HG02840 (cell line): ENCODE measurements around the gene CYP2S1.
"Not testable (repeated sequence)": the region's sequence is repeated elsewhere in the genome, so short reads cannot be mapped to it uniquely, and the experiment has no call there.

Source experiments
- ATAC-seq: cut with Tn5 transposase; IDR thresholded peaks from one replicate; pipeline ENCODE4 v1.9.1; 2021; ENCODE audit warnings: mild to moderate bottlenecking, moderate library complexity, moderate number of reproducible peaks; ENCODE audit not compliant: unreplicated experiment, low FRiP score

Gene CYP2S1

GRCh38 chr19:41224632-41225031 is 31.6 kb downstream of the CYP2S1 start:
- no peak for ATAC-seq

GRCh38 chr19:41225238-41226052 is 32.4 kb downstream of the CYP2S1 start:
- ATAC-seq: no peak

- ATAC-seq: no peak
These were observed 33.2 kb downstream of the CYP2S1 start for GRCh38 chr19:41226053-41226873.

- ATAC-seq: no peak
These were observed 33.9 kb downstream of the CYP2S1 start for GRCh38 chr19:41226874-41227390.

- no peak for ATAC-seq
These were observed 35.5 kb downstream of the CYP2S1 start for GRCh38 chr19:41228486-41228885.

- not testable (repeated sequence) for ATAC-seq
These were observed 36.3 kb downstream of the CYP2S1 start for GRCh38 chr19:41229338-41229737.

GRCh38 chr19:41230067-41230857 is 37.2 kb downstream of the CYP2S1 start:
- ATAC-seq: no peak

- ATAC-seq: no peak
These were observed 39.7 kb downstream of the CYP2S1 start for GRCh38 chr19:41232686-41233085.

- ATAC-seq: no peak
These were observed 40.8 kb downstream of the CYP2S1 start for GRCh38 chr19:41233748-41234240.

GRCh38 chr19:41234512-41235168 is 41.6 kb downstream of the CYP2S1 start:
- no peak for ATAC-seq

GRCh38 chr19:41235480-41235879 is 42.5 kb downstream of the CYP2S1 start:
- no peak for ATAC-seq

GRCh38 chr19:41238244-41238643 is 45.2 kb downstream of the CYP2S1 start:
- ATAC-seq: no peak

GRCh38 chr19:41239363-41239762 is 46.3 kb downstream of the CYP2S1 start:
- no peak for ATAC-seq

- ATAC-seq: no peak
These were observed 47.0 kb downstream of the CYP2S1 start for GRCh38 chr19:41239961-41240574.

GRCh38 chr19:41241859-41242258 is 48.8 kb downstream of the CYP2S1 start:
- ATAC-seq: no peak

GRCh38 chr19:41244117-41244516 is 51.1 kb downstream of the CYP2S1 start:
- no peak for ATAC-seq

GRCh38 chr19:41245843-41246242 is 52.8 kb downstream of the CYP2S1 start:
- no peak for ATAC-seq

- ATAC-seq: no peak
These were observed 55.9 kb downstream of the CYP2S1 start for GRCh38 chr19:41248895-41249294.

- ATAC-seq: no peak
These were observed 56.8 kb downstream of the CYP2S1 start for GRCh38 chr19:41249707-41250423.
